Stimulated activated CD4-positive, alpha-beta T cell treated with anti-CD3 and anti-CD28 coated beads, Interleukin-1b, Interleukin-23, amount 100 ng/mL, for 48 hours (primary cell): Measurements from ENCODE around the gene BPIFB2.

Experiments used
- DNase-seq: peaks from one replicate; pipeline ENCODE4 v3.0.0-alpha.2; 2020

The BPIFB2 gene

DNA sequence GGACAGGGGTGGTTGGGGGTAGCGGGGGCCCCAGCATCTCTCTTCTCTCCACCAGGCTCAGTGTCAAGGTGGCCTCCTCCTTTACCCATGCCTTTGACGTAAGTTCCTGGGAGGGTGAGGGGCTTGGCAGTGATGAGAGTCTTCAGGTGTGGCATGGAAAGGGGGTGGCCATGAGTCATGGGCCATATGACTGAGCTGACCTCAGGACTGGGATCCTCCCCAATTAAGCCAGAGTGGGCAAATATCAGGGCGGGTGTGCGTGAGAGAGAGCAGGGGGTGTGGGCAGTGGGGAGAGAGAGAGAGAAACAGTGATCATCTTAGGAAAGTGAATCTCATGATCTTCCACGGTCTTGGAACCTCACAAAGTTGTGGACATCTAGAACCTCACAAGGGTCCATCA, 63.7 kb downstream of the BPIFB2 start:
- DNase-seq, result no peak

DNA sequence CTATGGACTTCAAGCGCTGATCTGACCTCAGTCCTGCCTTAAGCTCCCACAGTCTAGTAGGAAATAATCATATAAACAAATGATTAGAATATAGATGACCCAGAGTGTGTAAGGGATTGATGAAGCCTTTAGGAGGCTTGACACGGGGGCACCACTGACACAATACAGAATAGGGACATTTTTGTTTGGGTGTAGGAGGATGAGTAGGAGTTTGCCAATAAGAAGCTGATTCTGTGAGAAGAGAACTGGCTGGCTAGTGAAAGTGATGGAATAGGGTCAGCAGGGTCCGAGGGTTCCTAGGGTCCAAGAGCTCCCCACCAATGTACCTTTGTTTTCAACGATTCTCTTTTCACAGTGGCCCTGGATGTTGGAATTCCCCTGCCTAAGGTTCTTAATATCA, 64.9 kb downstream of the BPIFB2 start:
- no peak for DNase-seq

DNA sequence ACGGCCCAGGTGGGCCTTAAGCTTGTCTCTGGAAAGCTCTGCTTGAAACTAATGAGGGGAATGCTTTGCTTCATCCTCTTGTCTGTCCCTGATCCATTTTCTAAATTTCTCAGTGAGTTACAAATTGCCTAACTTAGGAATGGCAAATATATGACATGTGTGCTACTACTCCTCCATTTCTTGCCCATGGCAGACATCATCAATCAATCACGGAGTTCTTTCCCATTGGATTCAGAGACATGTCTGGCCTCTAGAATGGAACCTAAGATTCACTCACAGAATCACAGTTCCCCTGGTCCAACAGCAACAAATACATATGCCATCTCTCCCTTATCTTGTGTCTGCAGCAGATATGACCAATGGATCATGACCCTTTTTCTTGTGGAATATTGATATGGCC, 65.3 kb downstream of the BPIFB2 start:
- DNase-seq, result no peak
